GM19324 (cell line): Measurements from ENCODE around the gene CELF1.
"Not testable (repeated sequence)": the region's sequence is repeated elsewhere in the genome, so short reads cannot be mapped to it uniquely, and the experiment has no call there.

Experiments used
- ATAC-seq: cut with Tn5 transposase; IDR thresholded peaks from one replicate; pipeline ENCODE4 v1.9.1; 2021; ENCODE audit warnings: mild to moderate bottlenecking, moderate library complexity; ENCODE audit not compliant: unreplicated experiment, low FRiP score

Gene CELF1

DNA sequence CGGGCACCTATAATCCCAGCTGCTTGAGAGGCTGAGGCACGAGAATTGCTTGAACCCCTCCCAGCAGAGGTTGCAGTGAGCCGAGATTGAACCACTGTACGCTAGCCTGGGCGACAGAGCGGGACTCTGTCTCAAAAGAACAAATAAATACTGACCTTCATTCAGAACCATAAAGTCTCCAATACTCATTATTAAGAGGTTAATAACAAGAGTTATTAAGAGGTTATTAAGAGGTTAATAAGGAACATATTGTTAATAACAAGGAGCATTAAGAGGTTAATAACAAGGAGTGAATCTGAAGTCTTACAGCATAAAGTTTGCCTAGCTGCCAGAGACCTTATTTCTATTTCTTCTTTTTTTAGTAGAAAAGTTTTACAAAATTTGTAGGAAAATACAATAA, 7.6 kb downstream of the CELF1 start:
- no peak for ATAC-seq

DNA sequence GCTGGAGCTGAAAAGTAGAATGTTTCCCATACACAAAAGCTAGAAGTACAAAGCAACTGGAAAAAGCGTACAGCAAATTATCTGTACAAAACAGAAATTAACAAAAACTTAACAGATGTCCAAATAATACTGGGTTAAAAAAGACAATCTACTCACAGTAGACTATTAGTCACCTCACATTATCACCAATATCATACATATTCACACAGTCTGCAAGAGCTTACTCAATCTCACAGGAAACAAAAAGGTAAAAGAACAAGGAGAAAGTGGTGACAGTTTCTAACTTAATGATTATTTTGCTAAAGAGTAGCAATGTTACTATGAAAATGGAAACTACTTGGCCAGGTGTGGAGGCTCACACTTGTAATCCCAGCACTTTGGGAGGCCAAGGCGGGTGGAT, 11.9 kb downstream of the CELF1 start:
- no peak for ATAC-seq

DNA sequence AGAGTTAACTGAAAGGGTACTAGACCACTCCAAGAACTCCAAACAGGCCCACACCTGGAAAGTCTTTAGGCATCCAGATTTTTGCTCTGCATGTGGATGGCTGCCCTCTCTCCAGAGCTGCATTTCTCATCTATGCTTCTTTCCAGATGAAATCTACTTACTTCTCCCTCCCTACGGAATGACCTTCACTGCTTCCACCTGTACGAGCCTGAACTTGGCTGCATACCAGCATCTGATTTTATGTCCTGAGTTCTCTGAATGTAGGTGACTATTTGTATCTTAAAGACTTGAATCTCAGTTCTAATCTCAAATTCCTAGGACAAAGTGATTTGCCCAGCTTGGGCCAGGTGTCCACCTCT, 13.3 kb downstream of the CELF1 start:
- no peak for ATAC-seq

DNA sequence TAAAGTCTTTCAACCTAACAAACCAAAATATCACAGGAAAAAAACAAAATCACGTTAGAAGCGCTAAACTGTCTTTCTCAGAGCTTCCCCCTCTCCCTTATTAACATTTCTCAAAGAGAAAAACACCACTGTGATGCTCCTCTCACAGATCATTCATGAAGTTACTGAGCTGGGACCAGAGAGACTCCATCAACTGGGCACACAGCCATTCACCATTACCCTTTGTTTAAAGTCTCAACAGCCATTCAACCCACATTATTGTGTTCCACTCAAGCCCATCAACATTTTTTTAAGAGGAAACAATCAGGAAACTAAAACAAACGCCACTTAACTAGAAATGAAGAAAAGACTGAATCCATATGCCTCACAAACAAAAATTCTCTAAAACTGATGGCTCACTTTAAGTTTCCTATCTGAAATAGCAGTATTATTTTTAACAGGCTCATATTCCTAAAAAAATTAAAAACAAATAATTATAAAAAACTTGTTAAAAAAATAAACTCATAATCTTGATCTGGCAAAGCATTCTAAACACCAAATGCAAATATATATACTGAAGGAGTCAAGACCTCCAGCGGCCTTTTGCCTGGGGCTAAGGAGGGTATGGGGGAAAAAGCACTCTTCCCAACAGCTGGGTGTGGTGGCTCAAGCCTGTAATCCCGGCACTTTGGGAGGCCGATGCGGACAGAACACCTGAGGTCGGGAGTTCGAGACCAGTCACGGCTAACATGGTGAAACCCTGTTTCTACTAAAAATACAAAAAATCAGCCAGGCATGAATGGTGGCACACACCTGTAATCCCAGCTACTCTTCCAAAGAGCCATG, 14.0 kb downstream of the CELF1 start:
- no peak for ATAC-seq

DNA sequence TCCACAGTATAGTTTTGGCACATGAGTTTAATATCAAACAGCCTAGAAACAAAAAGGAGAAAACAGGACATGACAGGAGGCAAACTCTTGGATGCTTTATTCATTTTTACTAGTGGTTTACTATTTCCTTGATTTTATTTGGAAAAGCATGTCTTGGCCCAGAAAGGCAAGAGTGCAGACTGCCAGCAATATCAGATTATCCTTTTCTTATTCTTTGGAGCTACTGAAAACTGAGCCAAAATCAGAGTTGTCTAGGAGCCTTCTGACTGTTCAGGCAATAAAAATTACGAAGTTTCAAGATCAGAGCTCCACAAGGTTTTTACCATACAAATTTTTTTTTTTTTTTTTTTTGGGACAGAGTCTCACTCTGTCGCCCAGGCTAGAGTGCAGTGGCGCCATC, 16.0 kb downstream of the CELF1 start:
- ATAC-seq, result no peak

DNA sequence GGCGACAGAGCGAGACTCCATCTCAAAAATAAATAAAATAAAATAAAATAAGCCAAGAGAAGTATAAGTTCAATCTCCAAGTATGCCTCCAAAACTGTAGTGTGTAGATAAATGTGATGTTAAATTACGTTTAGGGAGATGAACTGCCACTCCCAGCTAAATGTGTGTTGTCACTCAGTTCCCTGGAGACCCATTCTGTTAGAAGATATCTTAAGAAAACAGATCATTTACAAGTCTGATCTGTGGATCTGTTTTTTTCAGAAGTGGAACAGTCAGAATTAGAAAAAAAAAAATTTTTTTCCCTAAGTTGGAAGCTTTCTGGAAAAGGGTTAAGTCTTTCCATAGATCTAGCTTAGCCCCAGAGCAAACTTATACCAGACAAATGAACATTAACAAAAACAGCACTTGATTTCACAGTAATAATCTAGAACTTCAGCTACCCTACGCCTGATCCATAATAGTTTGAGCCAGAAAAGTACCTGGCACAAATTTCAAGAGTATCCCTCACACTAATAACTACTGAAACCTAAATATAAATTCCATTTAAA, 18.2 kb downstream of the CELF1 start:
- no peak for ATAC-seq

DNA sequence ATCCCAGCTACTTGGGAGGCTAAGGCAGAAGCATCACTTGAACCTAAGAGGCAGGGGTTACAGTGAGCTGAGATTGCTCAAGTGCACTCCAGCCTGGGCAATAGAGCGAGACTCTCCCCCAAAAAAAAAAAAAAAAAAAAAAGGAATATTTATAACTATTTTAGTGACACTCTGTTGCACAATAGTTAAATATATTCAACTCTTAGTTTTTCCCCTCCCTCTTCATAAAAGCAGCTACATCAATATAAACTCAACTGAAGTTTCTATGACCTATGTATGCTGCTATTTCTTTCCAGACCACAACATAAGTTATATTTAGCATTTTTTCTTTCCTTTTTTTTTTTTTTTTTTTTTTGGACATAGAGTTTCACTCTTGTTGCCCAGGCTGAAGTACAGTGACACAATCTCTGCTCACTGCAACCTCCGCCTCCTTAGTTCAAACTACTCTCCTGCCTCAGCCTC, 19.2 kb downstream of the CELF1 start:
- ATAC-seq, result no peak

DNA sequence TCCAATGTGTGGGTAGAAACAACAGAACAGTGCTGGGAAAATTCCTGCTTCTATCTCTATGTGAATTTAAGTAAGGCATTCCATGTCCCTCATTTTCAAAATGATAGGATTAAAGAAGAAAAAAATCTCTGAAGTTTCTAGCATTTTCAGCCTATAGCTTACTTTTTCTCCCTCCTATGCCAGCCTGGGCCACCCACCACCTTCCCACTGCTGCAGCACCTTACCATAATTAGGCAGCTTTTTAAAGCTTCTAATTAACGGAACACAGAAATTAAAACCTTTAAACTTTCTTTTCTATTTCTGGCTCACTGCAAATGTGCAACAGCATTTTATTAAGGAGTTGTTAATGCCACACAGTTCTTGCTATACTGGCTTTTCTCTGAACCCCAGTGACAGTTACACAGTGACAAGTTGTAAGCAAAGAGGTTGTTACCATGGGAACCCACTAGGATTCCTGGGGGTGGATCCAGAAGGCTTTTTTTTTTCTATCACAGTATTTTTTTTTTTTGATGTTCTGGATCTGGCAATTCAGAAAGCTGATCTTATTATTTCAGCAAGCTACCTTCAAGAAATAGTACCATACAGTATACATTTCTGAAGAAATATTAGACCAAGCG, 20.2 kb downstream of the CELF1 start:
- no peak for ATAC-seq

DNA sequence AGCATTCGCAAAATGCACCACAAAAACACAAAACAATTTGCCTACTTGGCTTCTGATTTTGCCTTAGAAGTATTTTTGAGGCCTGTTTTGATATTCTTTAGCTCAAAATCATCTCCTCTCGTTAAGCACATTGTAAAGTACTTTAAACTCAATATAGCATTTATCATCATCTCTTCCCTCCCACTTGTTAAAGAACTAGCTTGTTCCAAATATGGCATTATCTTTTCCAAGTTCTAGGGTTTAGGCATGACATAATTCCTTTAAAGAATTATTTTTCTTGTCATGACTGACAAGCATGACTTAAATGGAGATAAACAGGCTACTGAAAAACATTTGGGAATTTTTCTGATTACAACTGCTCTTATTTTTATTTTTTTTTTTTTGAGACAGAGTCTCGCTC, 21.3 kb downstream of the CELF1 start:
- no peak for ATAC-seq

DNA sequence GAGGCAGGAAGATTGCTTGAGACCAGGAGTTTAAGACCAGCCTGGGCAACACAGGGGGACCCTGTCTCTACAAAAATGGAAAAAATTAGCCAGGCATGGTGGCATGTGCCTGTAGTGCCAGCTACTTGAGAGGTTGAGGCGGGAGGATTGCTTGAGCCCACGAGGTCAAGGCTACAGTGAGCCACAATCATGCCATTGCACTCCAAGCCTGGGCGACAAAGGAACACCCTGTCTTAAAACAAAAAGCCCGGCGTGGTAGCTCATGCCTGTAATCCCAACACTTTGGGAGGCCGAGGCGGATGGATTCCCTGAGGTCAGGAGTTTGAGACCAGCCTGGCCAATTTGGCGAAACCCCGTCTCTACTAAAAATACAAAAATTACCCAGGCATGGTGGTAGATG, 22.2 kb downstream of the CELF1 start:
- not testable (repeated sequence) for ATAC-seq

DNA sequence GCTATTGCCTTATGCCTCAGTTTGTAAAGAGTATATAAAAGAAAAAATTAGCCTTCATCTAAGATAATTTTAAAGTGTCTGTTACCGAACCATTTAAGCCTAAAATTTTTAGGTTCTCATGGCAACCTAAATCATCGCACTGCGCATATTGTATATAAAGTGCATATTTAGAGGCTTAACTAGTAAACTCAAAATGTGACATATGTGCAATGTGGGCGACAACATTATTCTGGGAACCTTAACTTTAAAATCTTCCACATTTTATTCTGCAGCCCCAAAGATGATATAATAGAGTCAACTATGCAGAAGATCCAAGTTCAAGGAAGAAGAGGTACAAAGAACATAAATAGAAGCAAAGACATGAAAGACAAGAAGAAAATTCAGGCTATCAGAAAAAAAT, 23.0 kb downstream of the CELF1 start:
- no peak for ATAC-seq

DNA sequence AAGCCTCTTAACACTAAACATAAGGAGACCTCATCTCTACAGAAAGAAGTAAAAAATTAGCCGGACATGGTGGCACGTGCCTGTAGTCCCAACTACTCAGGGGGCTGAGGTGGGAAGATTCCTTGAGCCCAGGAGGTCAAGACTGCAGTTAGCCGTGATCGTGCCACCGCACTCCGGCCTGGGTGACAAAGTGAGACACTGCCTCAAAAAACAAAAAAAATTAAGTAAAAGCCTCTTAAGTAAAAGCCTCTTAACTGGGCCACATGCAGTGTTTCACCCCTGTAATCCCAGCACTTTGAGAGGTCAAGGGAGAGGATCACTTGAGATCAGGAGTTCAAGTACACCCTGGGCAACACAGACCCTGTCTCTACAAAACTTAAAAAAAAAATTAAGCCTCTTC, 25.7 kb downstream of the CELF1 start:
- ATAC-seq, result no peak

DNA sequence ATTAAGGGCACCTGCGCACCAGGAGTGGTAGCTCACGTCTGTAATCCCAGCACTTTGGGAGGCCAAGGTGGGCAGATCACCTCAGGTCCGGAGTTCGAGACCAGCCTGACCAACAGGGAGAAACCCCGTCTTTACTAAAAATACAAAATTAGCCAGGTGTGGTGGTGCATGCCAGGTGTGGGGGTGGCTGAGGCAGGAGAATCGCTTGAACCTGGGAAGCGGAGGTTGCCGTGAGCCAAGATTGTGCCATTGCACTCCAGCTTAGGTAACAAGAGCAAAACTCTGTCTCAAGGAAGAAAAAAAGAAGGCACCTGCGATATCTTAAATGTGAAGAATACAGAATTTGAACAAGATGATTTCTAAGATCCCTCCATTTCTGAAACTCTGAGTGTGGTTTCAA, 26.9 kb downstream of the CELF1 start:
- not testable (repeated sequence) for ATAC-seq

DNA sequence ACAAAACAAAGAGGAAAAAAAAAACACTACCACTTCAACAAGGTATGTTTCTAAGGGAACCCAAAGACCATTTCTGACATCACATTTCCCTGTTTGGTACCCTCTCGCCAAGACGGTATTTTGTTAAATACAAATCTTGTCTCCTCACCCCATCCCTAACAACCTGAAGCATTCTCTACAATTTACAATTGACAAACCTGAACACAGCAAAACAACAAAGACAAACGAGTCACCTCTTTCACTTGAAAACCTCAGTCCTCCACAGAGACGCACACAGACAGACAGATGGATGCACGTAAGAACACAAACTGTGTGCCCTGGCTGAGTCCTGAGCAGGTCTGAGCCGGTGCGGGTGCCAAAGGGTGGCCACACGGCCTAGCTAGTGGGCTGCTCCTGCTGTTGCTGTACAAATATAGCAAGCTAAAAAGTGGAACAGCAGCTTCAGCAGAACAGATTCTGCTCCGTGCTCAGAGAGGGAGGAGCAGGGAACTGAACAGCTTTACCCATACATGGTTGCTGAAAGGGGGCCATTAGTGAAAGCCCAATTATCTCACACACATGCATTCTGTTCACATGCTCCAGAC, 28.5 kb downstream of the CELF1 start:
- no peak for ATAC-seq

DNA sequence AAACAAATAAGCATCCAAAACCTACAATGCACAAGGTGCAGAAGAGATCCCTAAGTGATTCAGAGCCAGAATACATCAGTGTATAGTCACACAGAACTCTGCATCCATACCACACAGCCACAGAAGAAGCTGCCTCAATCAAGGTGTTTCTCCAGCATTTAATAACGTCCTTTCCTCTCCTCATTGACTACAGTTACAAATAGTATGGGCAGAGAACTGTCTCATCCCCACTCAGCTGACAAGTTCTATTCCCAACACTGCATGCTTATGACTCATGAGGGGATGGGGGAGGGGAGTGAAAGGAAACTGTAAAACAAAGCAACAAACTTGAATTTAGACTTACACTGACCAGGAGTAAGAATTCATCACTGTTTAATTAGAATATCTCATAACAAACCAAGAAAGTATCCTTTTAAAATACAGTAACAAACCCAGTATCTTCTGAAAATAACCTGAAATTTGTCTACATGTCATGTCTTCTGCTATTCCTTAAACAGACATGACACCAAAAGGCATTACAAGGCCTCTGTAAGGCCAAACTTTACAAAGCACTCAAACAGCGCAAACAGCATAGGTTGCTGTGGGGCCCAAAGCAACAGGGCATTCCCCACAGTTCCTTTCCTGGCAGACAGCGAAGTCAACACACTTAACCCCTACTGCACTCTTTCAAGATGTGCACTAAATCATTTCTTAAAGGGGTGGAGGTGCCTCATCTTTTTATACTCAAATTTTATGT, 29.3 kb downstream of the CELF1 start:
- ATAC-seq, result no peak

DNA sequence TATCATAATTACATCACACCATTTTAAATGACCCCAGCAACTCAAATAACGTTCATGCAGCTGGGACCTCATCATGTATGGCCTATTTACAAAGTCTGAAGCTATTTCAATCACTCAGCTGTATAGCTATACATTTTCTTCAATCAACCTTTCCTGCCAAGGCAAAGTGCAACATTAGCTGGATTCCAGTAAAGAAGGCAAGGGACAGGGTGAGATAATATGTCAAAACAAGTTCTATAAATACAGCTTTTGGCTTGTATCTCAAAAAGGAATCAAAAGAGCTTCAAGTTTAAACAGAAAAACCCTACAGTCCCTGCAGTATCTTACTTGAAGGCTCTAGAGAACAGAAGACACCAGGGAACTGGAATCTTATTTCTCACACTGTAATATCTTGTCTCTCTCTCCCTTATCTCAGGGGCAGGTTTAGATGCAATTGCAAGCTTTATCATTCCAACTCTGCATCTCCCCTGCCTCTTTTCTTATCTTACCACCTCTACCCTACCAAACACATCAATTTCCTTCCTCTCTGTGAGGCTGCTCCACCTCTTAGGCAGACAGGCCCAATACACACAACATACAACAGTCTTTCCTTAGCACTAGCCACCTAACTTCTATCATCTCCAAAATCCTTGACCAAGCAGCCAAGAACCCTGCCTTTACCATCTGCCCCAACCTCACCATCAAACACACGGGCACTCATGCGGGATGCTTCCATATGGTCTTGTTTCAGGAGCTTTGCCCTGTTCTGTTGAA, 34.5 kb downstream of the CELF1 start:
- no peak for ATAC-seq

DNA sequence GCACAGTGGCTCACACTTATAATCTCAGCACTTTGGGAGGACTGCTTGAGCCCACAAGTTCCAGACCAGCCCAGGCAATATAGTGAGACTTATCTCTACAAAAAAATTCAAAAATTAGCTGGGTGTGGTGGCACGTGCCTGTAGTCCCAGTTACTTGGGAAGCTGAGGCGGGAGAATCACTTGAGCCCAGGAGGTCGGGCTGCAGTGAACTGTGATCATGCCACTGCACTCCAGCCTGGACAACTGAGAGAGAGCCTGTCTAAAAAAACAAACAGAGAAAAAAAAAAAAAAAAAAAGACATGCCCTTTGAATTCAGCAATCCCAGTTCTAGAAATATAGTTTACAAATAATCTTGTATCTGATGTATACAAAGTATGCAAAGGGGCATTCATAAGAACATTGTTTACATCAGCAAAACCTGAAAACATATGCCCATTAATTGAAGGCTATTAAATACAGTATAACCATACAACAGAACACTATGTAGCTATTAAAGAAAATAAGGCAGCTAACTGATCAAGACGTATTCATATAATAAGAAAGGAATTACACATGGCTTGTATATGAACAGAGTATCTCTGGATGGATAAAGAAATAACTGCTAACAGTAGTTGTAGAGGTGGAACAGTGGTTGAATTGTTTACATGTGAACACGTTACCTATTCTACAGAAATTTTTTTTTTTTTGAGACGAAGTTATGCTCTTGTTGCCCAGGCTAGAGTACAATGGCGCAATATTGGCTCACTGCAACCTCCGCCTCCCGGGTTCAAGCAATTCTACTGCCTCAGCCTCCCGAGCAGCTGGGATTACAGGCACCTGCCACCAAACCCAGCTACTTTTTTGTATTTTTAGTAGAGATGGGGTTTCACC, 35.7 kb downstream of the CELF1 start:
- no peak for ATAC-seq

DNA sequence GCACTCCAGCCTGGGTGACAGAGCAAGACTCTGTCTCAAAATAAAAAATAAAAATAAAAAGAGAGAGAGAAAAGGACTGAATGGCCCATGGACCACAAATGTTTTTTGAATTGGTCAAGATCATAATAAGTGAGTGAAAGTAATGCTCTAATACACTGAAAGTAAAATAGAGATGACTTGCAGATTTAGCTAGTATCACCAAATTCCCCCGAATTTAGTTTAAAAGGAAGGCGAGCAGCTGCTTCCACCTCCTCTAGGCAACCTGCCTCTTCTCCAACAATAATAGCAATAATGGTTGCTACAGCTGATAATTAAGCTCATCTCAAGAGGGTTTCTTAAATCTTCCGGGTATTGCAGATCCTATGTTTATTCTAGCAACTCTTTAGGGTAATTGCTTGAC, 36.8 kb downstream of the CELF1 start:
- ATAC-seq, result no peak
